D341Med (cell line): ENCODE results near the gene ZNF316.

ENCODE experiments used
- DNase-seq: peaks from one replicate; pipeline ENCODE4 v3.0.0; 2012; ENCODE audit warnings: low spot score

Gene ZNF316

DNA sequence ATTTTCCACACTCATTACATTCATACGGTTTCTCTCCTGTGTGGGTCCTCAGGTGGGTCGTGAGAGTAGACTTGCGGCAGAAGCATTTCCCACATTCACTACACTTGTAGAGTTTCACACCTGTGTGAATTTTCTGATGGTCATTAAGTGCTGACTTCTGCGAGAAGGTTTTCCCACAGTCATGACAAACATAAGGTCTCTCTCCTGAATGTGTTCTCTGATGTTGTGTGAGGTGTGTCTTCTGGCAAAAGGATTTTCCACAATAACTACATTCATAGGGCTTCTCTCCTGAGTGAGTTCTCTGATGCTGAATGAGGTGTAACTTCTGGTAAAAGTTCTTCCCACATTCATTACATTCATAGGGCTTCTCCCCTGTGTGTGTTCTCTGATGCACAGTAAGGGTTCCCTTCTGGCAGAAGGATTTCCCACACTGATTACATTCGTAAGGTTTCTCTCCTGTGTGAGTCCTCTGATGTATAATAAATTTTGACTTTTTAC is 54.5 kb downstream of the ZNF316 start:
- DNase-seq, result no peak

DNA sequence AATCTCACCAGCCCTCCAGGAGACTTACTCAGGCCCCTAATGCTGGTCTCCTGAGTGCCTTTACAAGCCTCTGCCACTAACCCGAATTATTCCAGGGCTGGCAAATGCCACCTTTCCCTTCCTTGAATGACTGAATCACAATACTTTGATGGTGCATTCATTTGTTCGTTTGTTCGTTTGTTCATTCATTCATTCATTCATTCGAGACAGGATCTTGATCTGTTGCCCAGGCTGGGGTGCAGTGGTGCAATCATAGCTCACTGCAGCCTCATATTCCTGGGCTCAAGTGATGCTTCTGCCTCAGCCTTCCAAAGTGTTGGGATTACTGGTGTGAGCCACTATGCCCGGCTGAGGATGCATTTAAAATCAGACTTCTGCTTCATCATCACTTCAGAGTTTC is 63.7 kb downstream of the ZNF316 start:
- DNase-seq, result no peak

DNA sequence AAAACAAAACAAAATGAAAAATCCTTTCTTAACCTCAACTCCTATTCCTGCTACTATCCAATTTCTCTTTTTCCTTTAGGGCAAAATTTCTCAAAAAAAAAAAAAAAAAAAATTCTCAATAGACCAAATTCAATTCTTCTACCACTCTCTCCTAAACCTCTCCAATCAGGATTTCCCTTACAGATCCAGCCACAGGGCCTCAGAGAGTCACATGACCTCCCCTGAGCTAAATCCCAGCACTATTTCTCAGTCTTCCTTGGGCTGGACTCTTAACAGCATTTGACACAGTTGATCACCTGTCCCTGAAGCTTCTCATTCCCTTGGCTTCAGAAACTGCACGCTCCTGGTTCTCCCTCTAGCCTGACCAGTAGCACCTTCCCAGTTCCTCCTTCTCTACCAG is 64.7 kb downstream of the ZNF316 start:
- no peak for DNase-seq
